ELF-1 (cell line): ENCODE measurements around the gene SLCO2B1.
A peak's percentile ranks its signal among the peaks of the same experiment; 100 is the strongest.

ENCODE experiments used
- DNase-seq: peaks from one replicate; pipeline ENCODE4 v3.0.0-alpha.2; 2016; ENCODE audit warnings: low read depth, low spot score

SLCO2B1 gene

DNA sequence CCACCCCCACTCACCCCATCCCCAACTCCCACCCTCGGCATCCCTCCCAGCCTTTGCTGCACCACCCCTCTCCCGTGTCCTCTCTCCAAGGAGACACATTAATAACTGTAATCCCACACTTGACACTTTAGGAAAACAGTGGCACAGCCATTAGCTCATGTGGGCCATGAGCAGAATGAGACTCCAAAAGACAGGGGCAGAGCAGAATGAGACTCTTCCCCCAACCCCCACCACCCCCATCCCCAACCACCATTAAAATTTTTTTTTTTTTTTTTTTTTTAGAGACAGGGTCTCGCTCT is 6.2 kb upstream of the SLCO2B1 start:
- no peak for DNase-seq

DNA sequence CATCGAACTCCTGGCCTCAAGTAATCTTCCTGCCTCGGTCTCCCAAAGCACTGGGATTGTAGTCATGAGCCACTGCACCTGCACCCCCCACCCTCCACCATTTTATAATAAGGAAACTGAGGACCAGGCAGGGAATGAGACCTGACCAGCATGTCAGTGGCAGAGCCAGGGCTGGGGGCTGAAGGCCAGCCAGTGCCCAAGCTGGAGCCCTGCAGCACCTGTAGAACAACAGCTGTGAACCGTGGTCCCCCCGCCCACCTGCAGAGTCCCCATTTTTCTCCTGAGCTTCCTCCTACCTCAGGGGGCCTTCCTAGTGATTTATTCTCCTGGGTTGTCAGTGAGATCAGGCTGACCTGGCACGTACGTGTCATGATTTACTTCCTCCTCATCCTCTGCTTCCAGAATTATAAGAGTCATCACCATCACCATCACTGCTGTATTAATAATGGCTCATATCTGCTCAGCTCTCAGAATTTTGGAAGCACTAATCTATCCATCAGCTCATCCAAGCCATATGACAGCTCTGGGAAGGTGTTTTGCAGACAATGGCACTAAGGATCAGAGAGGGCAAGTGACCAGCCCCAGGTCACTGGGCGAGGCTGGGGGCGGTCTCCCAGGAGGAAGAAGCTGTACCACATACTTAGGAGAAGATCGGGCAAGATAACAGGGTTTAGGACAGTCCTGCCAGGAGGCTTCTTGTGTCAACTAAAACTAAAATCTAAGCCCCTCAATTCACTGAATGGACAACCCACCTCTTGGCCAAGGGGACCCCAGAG is 5.5 kb upstream of the SLCO2B1 start:
- DNase-seq, result no peak

DNA sequence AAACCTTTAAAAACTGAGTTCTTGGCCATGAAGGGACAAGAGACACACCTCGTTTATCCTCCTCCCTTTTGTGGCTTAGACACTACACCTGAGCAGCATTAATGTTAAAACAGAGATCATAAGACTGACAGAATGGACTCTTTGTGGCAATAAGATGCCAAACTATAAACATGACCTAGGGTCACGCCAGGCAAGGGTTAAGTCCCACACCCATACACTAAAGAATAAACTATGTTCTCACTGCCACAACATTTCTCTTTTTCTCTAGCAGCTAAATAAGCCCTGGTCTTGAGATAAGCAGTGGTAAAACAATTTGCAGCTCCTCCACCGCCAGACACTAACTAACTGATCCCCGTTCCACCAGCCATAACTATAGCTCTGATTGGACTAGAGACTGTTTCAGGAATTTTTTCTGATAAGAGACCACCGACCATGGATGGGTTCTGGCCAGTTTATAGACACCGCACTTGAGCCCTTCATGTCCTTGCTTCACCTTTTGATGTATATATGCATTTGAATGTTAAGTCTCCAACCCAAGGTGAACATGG is 4.9 kb upstream of the SLCO2B1 start:
- peak; percentile 55 for DNase-seq

DNA sequence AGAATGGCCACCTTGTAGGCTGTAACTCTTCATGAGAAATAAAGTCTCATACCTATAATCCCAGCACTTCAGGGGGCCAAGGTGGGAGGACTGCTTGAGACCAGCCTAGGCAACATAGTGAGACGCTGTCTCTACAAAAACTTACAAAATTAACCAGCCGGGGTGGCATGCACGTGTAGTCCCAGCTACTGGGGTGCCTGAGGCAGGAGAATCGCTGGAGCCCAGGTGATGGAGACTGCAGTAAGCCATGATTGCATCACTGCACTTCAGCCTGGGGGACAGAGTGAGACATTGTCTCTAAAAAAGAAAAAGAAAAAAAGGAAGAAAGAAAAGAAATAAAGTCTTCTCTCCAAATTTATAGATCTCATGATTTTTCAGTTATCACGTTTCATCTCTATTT is 4.2 kb upstream of the SLCO2B1 start:
- no peak for DNase-seq

DNA sequence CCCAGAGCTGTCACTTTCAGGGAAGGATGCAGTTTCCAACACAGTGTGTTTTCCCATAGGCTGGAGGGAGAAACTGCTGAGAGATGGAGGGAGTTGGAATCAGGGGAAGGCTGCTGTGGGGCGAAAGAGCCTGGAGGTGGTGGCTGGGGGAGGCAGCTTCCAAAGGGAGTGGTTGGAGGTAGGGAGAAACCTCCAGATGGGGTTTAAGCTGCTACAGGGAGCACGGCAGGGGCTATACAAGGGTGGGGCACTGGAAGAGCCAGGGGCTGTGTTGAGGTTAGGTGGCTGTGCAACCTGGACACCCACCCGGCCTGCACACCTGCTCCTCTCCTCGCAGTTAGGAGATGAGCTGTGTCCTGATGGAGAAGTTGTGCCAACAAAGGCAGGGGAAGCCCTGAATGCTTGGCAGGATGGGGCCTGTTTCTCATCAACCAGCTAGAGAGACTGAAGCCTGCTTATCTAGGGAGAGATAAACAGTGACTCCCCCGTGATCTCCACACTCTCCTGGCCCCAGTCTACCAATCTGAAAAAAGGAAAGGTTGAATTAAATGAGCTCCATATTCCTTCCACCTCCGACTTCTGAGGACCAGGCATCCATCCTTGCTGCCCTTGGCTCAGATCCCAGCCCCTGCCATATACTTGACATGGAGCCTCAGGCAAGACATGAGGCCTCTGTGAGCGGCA is 3.6 kb upstream of the SLCO2B1 start:
- DNase-seq, result peak; percentile 29

DNA sequence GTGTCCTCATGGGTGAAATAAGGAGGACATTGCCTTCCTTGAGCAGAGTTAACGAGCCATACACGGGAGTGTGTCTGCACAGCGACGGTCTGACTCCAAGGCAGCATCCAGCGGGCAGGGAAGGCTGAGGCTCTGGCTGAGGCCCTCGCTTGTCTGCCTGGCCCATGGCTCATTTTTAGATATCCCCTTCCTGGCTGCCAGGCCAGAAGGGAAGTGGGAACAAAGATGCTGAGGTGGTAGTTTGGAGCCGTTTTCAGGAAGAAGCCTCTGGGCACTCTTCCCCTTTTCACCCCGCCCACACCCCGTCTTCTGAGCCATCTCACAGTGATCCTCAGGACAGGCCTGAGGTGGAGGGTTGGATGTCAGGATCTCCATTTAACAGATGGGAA is 3.0 kb upstream of the SLCO2B1 start:
- no peak for DNase-seq

DNA sequence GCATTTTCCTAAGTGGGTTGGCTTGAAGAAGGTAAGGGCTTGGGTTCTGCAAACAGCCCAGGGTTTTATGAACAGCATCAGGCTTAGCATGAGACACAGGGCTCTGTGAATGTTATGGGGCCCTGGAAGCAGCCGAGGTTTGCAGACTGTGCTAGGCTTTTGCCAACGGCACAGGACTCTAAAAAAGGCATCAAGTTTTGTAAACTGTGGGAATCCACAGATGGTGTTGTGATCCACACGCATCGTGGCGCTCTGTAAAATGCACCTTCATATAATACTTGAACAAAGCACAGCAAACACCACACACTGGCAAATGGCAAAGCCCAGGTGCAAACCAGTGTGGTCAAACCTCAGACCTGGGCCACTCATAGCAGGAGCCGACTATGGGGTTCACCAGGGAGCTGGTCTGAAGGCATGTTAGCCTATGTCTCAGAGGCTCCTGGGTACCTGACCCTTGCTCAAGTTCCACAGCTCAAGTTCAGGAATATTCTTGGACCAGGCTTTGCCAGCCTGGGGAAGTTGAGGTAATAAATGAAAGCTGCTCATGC is 2.4 kb upstream of the SLCO2B1 start:
- DNase-seq, result no peak

DNA sequence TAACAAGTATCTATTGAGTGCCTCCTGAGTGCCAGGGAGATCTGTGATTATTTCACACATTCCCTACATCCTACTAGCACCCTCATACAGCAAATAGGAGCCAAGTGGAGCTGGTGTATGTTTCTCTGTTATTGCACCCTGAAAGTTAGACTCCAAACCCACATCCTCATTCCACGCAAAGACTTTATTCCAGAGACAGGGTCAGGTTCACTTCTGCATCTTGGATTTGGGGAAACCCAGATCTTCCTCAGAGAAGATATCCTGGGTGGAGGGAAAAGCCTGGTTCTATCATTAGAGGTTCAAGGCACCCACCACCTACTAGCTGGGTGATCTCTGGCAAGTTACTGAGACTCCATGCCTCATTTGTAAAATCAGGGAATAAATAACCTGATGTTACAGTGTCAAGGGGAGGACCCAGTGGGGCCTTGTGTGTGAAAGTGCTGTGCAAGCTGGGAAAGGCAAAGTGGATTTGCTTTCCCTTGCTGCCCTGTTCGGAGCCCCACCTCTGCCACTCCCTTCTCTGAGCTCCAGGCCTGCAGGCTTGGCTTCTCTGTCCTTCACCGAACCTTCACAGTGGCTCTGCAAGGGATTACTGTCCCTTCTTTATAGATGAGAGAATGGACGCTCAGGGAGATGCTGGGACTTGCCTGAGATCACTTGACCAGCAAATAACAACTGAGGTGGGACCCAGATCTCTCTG is 991 bp upstream of the SLCO2B1 start:
- no peak for DNase-seq

DNA sequence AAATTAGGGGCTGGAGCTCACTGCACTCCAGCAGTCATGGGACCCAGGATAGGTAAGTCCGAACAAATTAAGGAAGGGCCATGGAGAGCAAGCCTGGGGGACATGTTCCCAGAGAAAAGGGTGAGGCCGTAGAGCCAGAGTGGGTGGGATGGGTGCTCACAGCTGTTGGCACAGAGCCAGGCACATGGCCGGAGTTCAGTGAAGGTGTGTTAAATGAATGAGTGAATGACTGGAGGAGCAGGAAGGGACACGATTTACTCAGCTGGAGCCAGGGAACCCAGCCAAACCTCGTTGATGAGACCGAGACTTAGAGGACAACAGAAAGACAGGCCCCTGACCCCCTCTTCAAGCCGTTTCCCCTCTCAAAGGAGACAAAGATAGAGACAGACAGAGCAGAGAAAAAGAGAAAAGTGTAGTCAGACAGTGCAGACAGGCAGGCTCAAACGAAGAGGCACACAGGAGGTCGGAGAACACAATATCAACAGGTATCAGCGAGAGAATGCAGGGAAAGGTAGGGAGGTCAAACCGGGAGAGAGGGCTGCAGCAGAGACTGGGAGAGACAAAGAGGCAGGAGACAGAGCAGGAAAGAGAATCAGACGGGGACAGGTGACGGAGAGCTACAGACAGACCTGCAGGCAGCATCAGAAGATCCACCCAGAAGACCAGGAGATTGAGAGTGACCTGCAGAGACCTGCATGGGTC is 590 bp downstream of the SLCO2B1 start:
- DNase-seq, result no peak

DNA sequence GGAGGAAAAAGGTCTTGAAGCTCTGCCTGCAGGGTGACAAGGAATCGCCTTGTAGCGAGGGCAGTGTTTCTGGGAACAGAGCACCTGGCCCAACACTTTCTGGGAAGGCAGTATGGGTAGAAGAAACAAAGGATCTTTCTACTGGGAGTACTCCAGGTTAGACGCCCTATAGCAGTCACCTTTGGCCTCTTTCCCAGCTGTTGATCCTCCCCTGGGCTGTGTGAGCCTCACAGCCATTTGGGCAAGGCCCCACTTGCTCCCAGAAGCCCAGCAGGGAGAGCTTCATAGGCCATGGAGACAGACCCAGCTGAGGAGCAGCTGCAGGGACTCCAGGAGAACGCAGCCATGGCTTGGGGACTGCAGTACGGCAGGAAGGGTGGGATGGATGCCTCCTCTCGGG is 1.2 kb downstream of the SLCO2B1 start:
- DNase-seq, result no peak

DNA sequence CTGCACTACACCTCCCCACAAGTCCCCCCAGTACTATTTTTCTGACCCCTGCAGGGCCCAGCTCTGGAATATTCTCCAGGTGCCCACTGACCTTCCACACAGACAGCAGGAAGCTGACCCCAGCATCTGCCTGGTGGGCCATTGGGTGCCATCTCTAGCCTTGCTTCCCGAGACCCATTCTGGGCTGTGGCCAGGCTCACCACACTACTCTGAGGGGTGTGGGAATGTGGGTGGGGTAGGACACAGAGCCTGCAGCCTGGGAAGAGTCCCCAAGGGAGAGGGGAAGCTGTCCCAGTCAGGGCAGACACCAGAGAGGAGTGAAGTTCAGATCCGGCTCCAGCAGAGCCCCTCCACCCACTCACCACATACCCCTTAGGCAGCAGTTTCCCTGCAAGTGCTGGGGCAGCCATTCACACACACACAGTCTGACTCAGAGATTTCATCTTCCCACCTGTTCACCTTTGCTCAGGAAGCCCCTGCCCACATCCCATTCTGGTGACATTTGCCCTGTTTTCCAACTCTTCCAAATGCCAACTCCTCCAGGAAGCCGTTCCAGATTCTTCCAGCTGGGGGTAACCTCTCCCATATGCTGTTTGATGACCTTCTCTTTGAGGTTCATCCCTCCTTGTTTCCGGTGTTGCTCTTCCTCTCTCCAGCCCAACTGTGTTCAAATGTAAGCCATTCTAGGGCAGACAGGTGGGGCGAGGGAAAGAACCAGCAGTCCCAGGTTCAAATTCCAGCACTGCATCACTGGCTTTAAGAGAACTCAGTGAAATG is 1.9 kb downstream of the SLCO2B1 start:
- DNase-seq, result no peak

DNA sequence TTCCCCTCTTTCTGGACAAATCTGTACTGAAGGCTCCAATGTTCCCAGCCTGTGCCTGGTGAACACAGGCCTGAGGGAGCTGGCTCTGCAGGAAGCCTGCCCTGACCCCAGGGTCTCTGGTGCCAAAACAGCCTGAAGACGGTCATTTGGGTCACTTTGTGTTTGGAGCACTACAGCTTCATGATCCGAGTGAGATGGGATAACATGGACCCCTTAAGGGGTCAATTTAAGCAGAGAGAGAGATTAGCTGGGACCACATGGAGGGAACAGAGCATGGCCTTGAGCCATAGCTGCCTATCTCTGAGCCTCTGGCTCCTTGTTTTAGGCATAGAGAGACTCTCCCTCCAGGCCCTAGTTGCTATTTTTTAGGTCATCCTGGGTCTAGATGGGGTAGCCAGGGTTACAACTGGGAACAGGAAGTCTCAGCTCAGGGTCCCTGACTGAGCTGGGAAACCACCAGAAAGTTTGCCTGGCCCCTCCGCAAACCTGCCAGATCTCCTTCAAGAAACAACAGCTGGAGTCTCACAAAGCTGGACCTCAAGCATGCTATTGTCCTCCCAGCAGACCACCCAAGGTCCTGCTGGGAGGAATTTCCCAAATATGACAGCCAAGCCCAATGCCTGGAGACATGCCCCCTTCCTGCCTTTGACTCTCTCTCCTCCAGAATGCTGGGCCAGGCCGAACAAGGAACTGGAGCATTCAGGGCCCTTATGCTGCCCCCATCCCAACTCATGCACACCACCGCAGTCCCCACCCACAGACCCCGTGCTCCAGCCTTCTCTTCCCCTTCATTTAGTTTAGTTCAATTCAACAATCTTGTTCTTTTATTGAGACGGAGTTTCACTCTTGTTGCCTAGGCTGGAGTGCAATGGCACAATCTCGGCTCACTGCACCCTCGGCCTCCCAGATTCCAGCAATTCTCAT is 4.0 kb downstream of the SLCO2B1 start:
- peak; percentile 51 for DNase-seq

DNA sequence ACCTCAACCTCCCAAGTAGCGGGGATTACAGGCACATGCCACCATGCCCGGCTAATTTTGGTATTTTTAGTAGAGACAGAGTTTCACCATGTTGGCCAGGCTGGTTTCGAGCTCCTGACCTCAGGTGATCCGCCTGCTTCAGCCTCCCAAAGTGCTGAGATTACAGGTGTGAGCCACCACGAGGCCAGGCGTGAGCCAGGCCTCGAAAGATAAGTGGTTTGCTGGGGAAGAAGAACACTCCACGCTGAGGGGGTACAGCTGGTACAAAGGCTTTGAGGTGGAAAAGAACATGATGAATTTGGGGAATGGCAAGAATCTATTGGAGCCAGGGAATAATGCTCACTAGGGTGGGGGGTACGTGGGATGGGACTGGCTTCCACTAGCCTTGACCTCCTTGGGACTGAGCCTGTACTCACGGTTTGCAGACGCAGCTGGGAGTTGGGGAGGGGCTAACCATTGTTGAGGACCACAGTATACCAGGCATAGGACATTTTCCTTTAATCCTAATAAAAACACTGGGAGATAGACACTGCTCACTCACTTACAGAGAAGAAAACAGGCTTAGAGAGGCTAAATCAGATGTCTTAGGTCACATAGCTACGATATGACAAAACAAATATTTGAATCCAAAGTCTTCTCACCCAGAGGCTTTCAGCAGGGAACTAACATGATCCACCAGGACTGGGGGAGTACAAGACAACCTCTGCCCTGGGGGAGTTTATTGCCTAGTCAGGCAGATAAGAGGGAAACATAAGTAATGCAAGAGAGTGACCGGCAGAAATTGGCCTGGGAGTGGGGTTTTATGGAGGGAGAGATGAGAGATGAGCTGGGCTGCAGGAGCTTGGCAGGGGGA is 4.9 kb downstream of the SLCO2B1 start:
- peak; percentile 48 for DNase-seq

DNA sequence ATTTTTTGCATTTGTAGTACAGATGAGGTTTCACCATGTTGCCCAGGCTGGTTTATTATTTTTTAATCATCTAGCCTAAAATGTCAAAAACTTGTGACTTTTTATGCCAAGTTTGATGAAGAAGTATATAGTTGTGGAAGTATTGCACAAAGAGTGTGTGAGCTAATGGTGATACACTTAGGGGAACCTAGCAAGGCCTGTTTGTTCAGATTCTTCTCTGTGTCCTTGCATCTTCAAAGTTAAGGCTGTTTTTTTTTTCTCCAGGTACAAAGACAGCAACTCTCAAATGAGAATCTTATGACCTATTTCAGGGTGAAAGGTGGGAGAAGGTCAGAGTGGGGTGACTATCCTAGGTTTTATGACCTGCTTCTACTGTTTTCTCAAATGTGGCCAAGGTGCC is 7.3 kb downstream of the SLCO2B1 start:
- DNase-seq, result no peak

DNA sequence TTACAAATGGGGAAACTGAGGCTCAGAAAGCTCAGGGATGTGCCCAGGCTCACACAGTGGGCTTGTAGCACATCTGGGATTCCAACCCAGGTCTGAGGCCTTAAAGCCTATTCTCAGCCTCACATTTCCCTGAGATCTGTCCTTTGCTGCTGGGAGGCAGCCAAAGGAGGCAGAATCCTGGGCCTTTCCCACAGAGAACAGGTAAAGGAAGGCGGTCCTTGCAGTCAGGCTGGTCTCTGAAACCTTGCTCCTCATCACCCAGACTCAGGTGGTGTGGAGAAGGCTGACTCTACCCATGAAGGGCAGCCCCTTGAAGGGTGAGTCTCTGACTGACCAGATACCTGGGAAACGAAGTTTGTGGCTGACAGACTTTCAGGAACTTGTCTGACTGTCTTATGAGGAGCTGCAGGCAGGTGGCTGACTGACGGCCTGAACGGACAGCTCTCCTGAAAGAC is 7.8 kb downstream of the SLCO2B1 start:
- DNase-seq, result peak; percentile 63

DNA sequence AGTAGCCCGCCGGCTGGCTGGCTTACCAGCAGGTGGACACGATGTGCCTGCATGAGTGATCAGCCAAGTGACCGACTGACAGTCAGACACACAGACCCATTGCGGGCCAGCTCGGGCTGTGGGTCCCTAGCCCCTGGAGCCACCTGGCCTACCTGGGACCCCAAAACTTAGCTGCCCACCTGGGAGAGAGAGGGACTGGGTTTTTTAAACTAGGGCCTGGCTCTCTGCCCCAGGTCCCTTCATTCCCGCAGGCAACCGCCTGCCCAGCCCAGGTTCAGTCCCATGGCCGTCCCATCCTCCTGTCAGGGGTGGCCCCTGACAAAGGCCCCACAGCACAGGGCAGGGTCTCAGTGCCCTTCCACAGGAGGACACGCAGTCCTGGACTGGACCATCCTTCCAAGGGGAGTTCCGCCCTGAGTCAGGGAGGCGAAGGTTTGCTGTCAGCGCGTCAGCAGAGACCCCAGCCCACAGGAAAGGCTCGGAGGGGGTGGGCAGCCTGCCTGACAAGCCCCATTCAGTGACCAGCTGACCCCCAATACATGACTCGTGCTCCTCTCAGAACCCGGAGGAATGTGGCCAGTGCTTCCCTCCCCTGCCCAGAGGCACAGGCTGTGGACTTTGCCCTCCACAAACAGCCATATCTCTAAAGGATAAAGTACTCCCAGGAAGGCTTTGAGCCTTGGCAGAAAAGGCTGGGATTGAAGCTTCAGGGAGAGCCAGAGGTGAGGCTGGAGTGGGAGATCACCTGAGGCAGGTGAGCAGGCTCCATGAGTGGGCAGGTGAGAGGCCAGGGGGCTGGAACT is 8.4 kb downstream of the SLCO2B1 start:
- no peak for DNase-seq

DNA sequence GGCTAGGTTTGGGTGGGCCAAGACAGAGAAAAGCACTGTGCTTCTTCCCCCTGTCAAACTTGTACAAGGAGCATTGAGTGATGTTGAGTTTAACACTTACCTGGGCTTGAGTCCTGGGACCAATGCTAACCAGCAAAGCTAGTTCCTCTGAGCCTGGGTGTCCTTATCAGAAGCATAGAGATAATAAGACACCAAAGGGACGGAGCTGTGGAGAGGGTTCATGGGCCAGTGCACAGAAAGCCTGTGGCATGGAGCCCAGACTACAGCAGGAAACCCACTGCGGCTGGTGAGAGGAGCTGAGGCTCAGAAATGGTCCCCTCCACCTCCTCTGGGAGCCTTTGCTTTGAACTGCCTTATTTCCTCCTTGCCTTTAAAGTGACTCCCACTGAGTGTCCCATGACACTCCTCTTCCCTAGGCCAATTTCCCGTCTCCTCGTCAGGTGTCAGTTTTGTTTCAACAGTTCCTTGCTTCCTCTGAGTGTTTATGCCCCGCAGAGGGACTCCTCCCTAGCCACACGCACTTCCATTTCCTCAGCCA is 9.4 kb downstream of the SLCO2B1 start:
- DNase-seq, result no peak

DNA sequence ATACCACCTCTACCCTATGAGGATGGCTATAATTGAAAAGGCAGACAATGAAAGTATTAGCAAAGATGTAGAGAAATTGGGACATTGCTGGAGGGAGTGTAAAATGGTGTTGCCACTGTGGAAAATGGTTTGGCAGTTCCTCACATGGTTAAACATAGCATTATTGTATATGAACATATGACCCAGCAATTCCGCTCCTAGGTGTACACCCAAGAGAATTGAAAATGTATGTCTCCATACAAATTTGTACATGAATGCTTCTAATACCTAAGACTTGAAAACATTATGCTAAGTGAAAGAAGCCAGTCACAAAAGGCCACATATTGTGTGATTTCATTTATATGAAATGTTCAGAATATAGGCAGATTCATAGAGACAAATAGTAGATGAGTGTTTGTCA is 10.0 kb downstream of the SLCO2B1 start:
- DNase-seq, result no peak
